Tibial artery (tissue), 4 donors: ENCODE results near the gene PSAPL1.

ENCODE experiments used
- DNase-seq, 2 donors: peaks; one replicate each; pipeline ENCODE4 v3.0.0-alpha.2; 2019
- H3K27ac ChIP-seq, 2 donors: fragments of 200-600 bp; sonication (generic) in 1 of 2; 1 replicate in 1 of 2; 2 replicates in 1 of 2; pipeline ENCODE4 v1.5.1; 2018 to 2019; ENCODE audit warnings: mild to moderate bottlenecking in 1 of 2
- H3K27me3 ChIP-seq, 2 donors: fragments of 200-600 bp; sonication (generic) in 1 of 2; one replicate each; pipeline versions ENCODE4 v1.5.1 to v1.6.0; 2016 to 2019
- H3K36me3 ChIP-seq, 3 donors: fragments of 200-600 bp; sonication (generic) in 2 of 3; one replicate each; pipeline ENCODE4 v1.5.1; 2016 to 2019; ENCODE audit warnings: mild to moderate bottlenecking in 2 of 3
- H3K4me1 ChIP-seq, 4 donors: fragments of 200-600 bp; sonication (generic) in 2 of 4; 1 replicate in 3 of 4; 2 replicates in 1 of 4; pipeline ENCODE4 v1.5.1; 2016 to 2019
- H3K4me3 ChIP-seq, 2 donors: fragments of 200-600 bp; sonication (generic) in 1 of 2; 1 replicate in 1 of 2; 2 replicates in 1 of 2; pipeline ENCODE4 v1.5.1; 2018 to 2019; ENCODE audit warnings: mild to moderate bottlenecking in 2 of 2
- H3K9me3 ChIP-seq, 3 donors: fragments of 200-600 bp; sonication (generic) in 1 of 3; one replicate each; pipeline ENCODE4 v1.5.1; 2016 to 2019
- CTCF ChIP-seq, 2 experiments: fragments of 200-600 bp in 1 of 2; fragments of 450-650 bp in 1 of 2; IDR thresholded peaks; one replicate each; pipeline ENCODE4 v1.5.1; 2017 to 2019; ENCODE audit warnings: antibody characterized with exemption in 2 of 2, mild to moderate bottlenecking in 1 of 2, moderate library complexity in 1 of 2
- intact Hi-C: fragments of 100-400 bp; cut with DNase I; formaldehyde crosslinking; loops from one replicate; pipeline ENCODE4 v1.15.0; 2023; ENCODE audit warnings: low total_unique reads

PSAPL1 gene

DNA sequence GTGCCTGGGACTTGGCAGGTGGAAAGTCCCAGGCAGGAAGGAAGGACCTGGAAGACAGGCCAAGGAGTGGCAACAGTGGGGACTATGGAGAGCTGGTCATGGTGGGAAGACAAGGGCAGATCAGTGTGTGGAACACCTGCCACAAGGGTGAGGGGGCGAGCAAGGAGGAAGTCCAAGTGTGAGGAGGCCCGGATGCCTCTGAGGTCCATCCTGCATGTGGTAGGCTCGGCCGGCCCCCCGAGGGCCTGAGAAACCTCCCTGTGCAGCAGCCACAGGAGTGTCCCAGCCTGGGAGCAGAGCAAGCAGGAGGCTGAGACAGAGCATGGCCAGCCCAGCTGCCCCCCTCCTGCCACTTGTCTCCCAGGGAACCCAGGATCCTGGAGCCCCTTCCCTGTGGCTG lies 40.5 kb upstream of the PSAPL1 start:
- intact Hi-C loops = no loop called here
- Histone ChIP-seq H3K27me3 (peaks cover 0 to 12% of the 10 kb centered on the region in 2 donors), H3K4me3 (no peak overlapping the region), H3K36me3 (no peaks in the 10 kb centered on the region), H3K4me1 (no peaks in the 10 kb centered on the region), H3K9me3 (no peaks in the 10 kb centered on the region), H3K27ac (no peak overlapping the region)
- no peak for TF ChIP-seq CTCF (IDR thresholded peaks at IDR 0.05)
- no peak for DNase-seq

GRCh38 chr4:7474320-7474719 lies 39.6 kb upstream of the PSAPL1 start:
- Histone ChIP-seq H3K27ac (no peak overlapping the region), H3K9me3 (no peaks in the 10 kb centered on the region), H3K4me1 (no peaks in the 10 kb centered on the region), H3K4me3 (no peak overlapping the region), H3K36me3 (no peaks in the 10 kb centered on the region), H3K27me3 (peaks cover 0 to 12% of the 10 kb centered on the region in 2 donors)
- DNase-seq = no peak
- intact Hi-C loops = no loop called here
- no peak for TF ChIP-seq CTCF (IDR thresholded peaks at IDR 0.05)

DNA sequence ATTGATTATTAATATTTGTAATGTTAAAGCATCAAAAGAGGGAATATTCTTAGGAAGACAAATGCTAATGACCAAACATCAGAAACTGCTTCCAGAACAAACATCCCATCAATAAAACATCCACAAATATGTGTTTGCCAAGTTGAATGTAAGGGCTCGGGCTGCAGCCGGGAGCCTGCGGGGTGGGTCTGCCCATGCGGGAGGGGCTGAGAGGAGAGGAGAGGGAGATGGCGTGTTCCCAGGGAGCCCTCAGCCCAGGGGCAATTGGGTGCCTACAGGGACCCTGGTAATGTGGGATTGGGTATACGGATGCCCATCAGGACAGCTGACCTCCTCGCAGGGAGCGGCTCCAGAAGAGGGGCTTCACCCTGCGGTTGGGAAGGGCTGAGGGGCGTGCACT lies 38.4 kb upstream of the PSAPL1 start:
- Histone ChIP-seq H3K27me3 (peaks cover 0 to 12% of the 10 kb centered on the region in 2 donors), H3K4me3 (no peak overlapping the region), H3K4me1 (no peaks in the 10 kb centered on the region), H3K27ac (no peak overlapping the region), H3K36me3 (no peaks in the 10 kb centered on the region), H3K9me3 (no peaks in the 10 kb centered on the region)
- intact Hi-C loops = no loop called here
- TF ChIP-seq CTCF (IDR thresholded peaks at IDR 0.05) = no peak
- no peak for DNase-seq

GRCh38 chr4:7472442-7473013 lies 37.8 kb upstream of the PSAPL1 start:
- intact Hi-C loops = no loop called here
- no peak for DNase-seq
- TF ChIP-seq CTCF (IDR thresholded peaks at IDR 0.05) = no peak

DNA sequence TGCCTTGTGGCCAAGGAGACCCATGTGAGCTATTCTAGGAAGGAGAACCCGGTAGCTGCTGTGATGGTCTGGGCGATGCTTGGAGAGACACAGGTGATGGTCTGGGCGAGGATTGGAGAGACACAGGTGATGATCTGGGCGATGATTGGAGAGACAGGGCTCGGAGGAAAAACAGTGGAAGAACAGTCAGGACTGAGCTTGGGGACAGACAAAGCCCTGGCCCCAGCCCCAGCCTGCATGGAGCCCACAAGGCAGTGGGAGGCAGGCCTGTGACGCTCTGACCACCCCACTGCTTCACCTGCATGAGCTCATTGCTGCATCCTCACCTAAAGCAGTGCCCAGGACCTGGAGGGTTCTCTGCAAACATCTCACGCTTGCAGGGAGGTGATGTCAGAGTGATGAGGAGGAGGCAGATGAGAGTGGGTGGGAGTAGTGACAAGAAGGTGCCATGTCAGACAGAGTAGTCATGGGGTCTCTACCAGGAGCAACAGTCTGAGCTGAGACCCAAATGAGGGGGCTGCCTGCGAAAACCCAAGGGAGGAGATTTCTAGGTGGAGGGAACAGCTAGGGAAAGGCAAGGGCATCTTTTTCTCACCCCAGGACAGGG lies 35.9 kb upstream of the PSAPL1 start:
- no peak overlapping the region for H3K27ac ChIP-seq
- TF ChIP-seq CTCF (IDR thresholded peaks at IDR 0.05) = no peak
- H3K9me3 ChIP-seq = peaks cover 0 to 12% (median 4%) of the 10 kb centered on the region in 3 donors
- H3K4me1 ChIP-seq = no peaks in the 10 kb centered on the region
- intact Hi-C loops = no loop called here
- H3K4me3 ChIP-seq = no peak overlapping the region
- H3K36me3 ChIP-seq = no peaks in the 10 kb centered on the region
- peaks cover 0 to 12% of the 10 kb centered on the region in 2 donors for H3K27me3 ChIP-seq
- no peak for DNase-seq

More at GRCh38 chr4:7472442-7473013, 37.8 kb upstream of the PSAPL1 start:
- Histone ChIP-seq H3K36me3 (no peaks in the 10 kb centered on the region), H3K9me3 (no peaks in the 10 kb centered on the region), H3K4me3 (no peak overlapping the region), H3K4me1 (no peaks in the 10 kb centered on the region), H3K27me3 (peaks cover 0 to 12% of the 10 kb centered on the region in 2 donors), H3K27ac (no peak overlapping the region)
